Neural progenitor cell (in vitro differentiated cells): ENCODE data around the gene ASB8. TPM values are rescaled to one million over a fixed set of nuclear protein-coding genes. Genes with fewer than 3 reads are reported as not detected.

Experiments
- DNase-seq: peaks from one replicate; pipeline ENCODE4 v3.0.0-alpha.2; 2016; ENCODE audit warnings: low spot score
- H2AFZ ChIP-seq: fragments of 200-600 bp; sonication (generic); replicated peaks from 2 replicates; pipeline ENCODE4 v1.6.1; 2016; ENCODE audit warnings: antibody characterized with exemption
- H3F3A ChIP-seq: fragments of 200-600 bp; sonication (generic); 2 replicates; pipeline ENCODE4 v1.6.1; 2016; ENCODE audit warnings: antibody characterized with exemption, low read depth
- H3K27ac ChIP-seq: fragments of 200-600 bp; sonication (generic); 2 replicates; pipeline ENCODE4 v1.5.1; 2016; ENCODE audit warnings: mild to moderate bottlenecking
- H3K27me3 ChIP-seq: fragments of 200-600 bp; sonication (generic); 2 replicates; pipeline ENCODE4 v1.6.1; 2016; ENCODE audit warnings: mild to moderate bottlenecking, moderate library complexity
- H3K36me3 ChIP-seq: fragments of 200-600 bp; sonication (generic); 2 replicates; pipeline ENCODE4 v1.5.1; 2016
- H3K4me1 ChIP-seq: fragments of 200-600 bp; sonication (generic); 2 replicates; pipeline ENCODE4 v1.6.1; 2016; ENCODE audit warnings: mixed run types
- H3K4me2 ChIP-seq: fragments of 200-600 bp; sonication (generic); 2 replicates; pipeline ENCODE4 v1.6.1; 2016
- H3K4me3 ChIP-seq: fragments of 200-600 bp; sonication (generic); 2 replicates; pipeline ENCODE4 v1.5.1; 2016
- H3K79me2 ChIP-seq: fragments of 200-600 bp; sonication (generic); 2 replicates; pipeline ENCODE4 v1.6.1; 2016; ENCODE audit warnings: low read depth
- H3K9ac ChIP-seq: fragments of 200-600 bp; sonication (generic); 2 replicates; pipeline ENCODE4 v1.6.1; 2016
- H3K9me3 ChIP-seq: fragments of 200-600 bp; sonication (generic); 2 replicates; pipeline ENCODE4 v1.5.1; 2016; ENCODE audit warnings: low read depth
- H4K20me1 ChIP-seq: fragments of 200-600 bp; sonication (generic); 2 replicates; pipeline ENCODE4 v1.6.1; 2016; ENCODE audit warnings: low read depth
- H3K27ac Mint-ChIP-seq: 3 replicates; pipeline ENCODE4 v1.8.0; 2021; ENCODE audit warnings: mixed read lengths
- H3K27me3 Mint-ChIP-seq: 2 replicates; pipeline ENCODE4 v1.8.0; 2022; ENCODE audit warnings: low read depth, mild to moderate bottlenecking, inconsistent platforms, moderate library complexity, mixed read lengths; ENCODE audit not compliant: insufficient read depth
- H3K36me3 Mint-ChIP-seq: 3 replicates; pipeline ENCODE4 v1.8.0; 2021; ENCODE audit warnings: mixed read lengths
- H3K4me1 Mint-ChIP-seq: 3 replicates; pipeline ENCODE4 v1.8.0; 2021; ENCODE audit warnings: mixed read lengths
- H3K4me3 Mint-ChIP-seq: 3 replicates; pipeline ENCODE4 v1.8.0; 2021; ENCODE audit warnings: mild to moderate bottlenecking, moderate library complexity, mixed read lengths
- H3K9me3 Mint-ChIP-seq: 3 replicates; pipeline ENCODE4 v1.8.0; 2020; ENCODE audit warnings: mixed read lengths
- CTCF ChIP-seq: fragments of 200-600 bp; sonication (generic); IDR thresholded peaks from 2 replicates; pipeline ENCODE4 v1.5.1; 2017; ENCODE audit warnings: antibody characterized with exemption, mild to moderate bottlenecking
- EZH2 ChIP-seq: fragments of 200-600 bp; sonication (generic); IDR thresholded peaks from 2 replicates; pipeline ENCODE4 v1.6.1; 2017; ENCODE audit warnings: antibody characterized with exemption, mild to moderate bottlenecking, moderate library complexity
- EZH2phosphoT487 ChIP-seq: fragments of 200-600 bp; sonication (generic); IDR thresholded peaks from 2 replicates; pipeline ENCODE4 v1.6.1; 2017; ENCODE audit warnings: antibody characterized with exemption
- total RNA-seq: library from RNA; depleted of rRNA; stranded (reverse); fragments of >200 nt; gene quantifications from 2 replicates; pipeline ENCODE4 v1.2.3, GENCODE V29; 2015; ENCODE audit warnings: low replicate concordance

ASB8 gene
- total RNA-seq, 1 donor from 2014 or later: 4.2 TPM

DNA sequence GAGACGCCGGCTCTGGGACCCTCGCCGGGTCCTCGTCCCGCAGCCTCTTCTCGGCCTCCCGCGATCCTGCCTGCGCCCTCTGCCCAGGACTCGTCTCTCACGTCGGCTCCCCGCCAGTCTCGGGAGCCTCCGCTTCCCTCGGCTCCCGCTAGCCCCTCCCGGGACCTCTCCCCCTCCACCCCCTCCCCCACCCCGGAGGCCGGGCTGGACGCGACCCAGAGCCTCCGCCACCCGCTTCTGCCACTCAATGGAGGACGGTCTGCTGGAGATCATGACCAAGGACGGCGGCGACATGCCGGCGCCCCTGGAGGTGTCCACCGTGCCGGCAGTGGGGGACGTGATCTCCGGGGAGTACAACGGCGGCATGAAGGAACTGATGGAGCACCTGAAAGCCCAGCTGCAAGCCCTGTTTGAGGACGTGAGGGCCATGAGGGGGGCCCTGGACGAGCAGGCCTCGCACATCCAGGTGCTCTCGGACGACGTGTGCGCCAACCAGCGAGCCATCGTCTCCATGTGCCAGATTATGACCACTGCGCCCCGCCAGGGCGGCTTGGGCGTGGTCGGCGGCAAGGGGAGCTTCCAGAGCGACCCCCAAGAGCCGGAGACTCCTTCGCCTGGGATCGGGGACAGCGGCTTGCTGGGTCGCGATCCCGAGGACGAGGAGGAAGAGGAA lies 26.7 kb upstream of the ASB8 start:
- H3K27ac Mint-ChIP-seq: no peak overlapping the region
- no peak overlapping the region for H3K27ac ChIP-seq
- no peaks in the 10 kb centered on the region for H4K20me1 ChIP-seq
- peak; percentile 64 for DNase-seq
- no peaks in the 10 kb centered on the region for H3K36me3 Mint-ChIP-seq
- peaks cover 30% of the 10 kb centered on the region for H3F3A ChIP-seq
- H3K79me2 ChIP-seq: no peaks in the 10 kb centered on the region
- H3K27me3 ChIP-seq: peaks cover 73% of the 10 kb centered on the region
- H3K9me3 ChIP-seq: no peaks in the 10 kb centered on the region
- peak overlapping the region; percentile 91 for H3K4me3 Mint-ChIP-seq
- H2AFZ ChIP-seq: peak overlapping the region; percentile 93
- peaks cover 14% of the 10 kb centered on the region for H3K27me3 Mint-ChIP-seq
- peaks cover 23% of the 10 kb centered on the region for H3K4me1 ChIP-seq
- peak overlapping the region; percentile 79 for H3K4me2 ChIP-seq
- no peaks in the 10 kb centered on the region for H3K9me3 Mint-ChIP-seq
- H3K9ac ChIP-seq: no peak overlapping the region
- peaks cover 31% of the 10 kb centered on the region for H3K4me1 Mint-ChIP-seq
- H3K36me3 ChIP-seq: no peaks in the 10 kb centered on the region
- H3K4me3 ChIP-seq: peak overlapping the region; percentile 76
- no peak for TF ChIP-seq CTCF
- TF ChIP-seq EZH2: peak; percentile 84

- Histone ChIP-seq H3F3A (peaks cover 30% of the 10 kb centered on the region), H3K9me3 (no peaks in the 10 kb centered on the region), H4K20me1 (no peaks in the 10 kb centered on the region), H3K36me3 (no peaks in the 10 kb centered on the region), H3K79me2 (no peaks in the 10 kb centered on the region), H3K4me3 (peak within 1 kb of the TSS; percentile 76), H3K9ac (no peak within 1 kb of the TSS), H3K4me2 (peak within 1 kb of the TSS; percentile 79), H3K4me1 (peaks cover 23% of the 10 kb centered on the region), H3K27ac (no peak within 1 kb of the TSS), H2AFZ (peak within 1 kb of the TSS; percentile 93), H3K27me3 (peaks cover 73% of the 10 kb centered on the region)
- peak; percentile 94 for DNase-seq
- Mint-ChIP-seq H3K4me3 (peak within 1 kb of the TSS; percentile 91), H3K4me1 (peaks cover 31% of the 10 kb centered on the region), H3K9me3 (no peaks in the 10 kb centered on the region), H3K27me3 (peaks cover 14% of the 10 kb centered on the region), H3K36me3 (no peaks in the 10 kb centered on the region), H3K27ac (peak within 1 kb of the TSS; percentile 50)
- TF ChIP-seq EZH2phosphoT487 (no peak), EZH2 (no peak), CTCF (peak; percentile 51)
Observed at GRCh38 chr12:48183091-48183875, 26.0 kb upstream of the ASB8 start, which contains the start of gene CCDC184. CCDC184 (plus strand) TSS chr12:48183644; CDS start chr12:48184123, 479 bp downstream.

GRCh38 chr12:48182631-48183030 lies 25.3 kb upstream of the ASB8 start:
- no peaks in the 10 kb centered on the region for H3K9me3 Mint-ChIP-seq
- peaks cover 71% of the 10 kb centered on the region for H3K27me3 ChIP-seq

More at GRCh38 chr12:48182631-48183030, 25.3 kb upstream of the ASB8 start:
- no peaks in the 10 kb centered on the region for H3K36me3 Mint-ChIP-seq
- Histone ChIP-seq H3K9ac (no peak overlapping the region), H3K4me2 (peak overlapping the region; percentile 79), H3K27ac (no peak overlapping the region), H3K79me2 (no peaks in the 10 kb centered on the region), H3K4me1 (peaks cover 24% of the 10 kb centered on the region), H4K20me1 (no peaks in the 10 kb centered on the region), H2AFZ (peak overlapping the region; percentile 93), H3K36me3 (no peaks in the 10 kb centered on the region), H3K4me3 (peak overlapping the region; percentile 76), H3F3A (peaks cover 30% of the 10 kb centered on the region), H3K9me3 (no peaks in the 10 kb centered on the region)
- H3K4me3 Mint-ChIP-seq: peak overlapping the region; percentile 91
- H3K27ac Mint-ChIP-seq: peak overlapping the region; percentile 50
- no peak for DNase-seq
- peaks cover 33% of the 10 kb centered on the region for H3K4me1 Mint-ChIP-seq
- TF ChIP-seq EZH2 (no peak), EZH2phosphoT487 (no peak), CTCF (no peak)
- H3K27me3 Mint-ChIP-seq: peaks cover 14% of the 10 kb centered on the region
